CD4-positive, alpha-beta T cell treated with Interleukin-6 at 100 ng/mL for 8 hours (primary cell): ENCODE results near the gene UQCRH.
"Not testable (repeated sequence)": the region's sequence is repeated elsewhere in the genome, so short reads cannot be mapped to it uniquely, and the experiment has no call there.

Experiments
- DNase-seq: peaks from one replicate; pipeline ENCODE4 v3.0.0-alpha.2; 2020; ENCODE audit warnings: mixed read lengths, low spot score

The UQCRH gene

GRCh38 chr1:46333300-46334029, 30.0 kb downstream of the UQCRH start:
- DNase-seq = no peak

GRCh38 chr1:46334030-46334384, 30.5 kb downstream of the UQCRH start:
- DNase-seq = no peak

- DNase-seq = no peak
These were observed 31.6 kb downstream of the UQCRH start for GRCh38 chr1:46335081-46335480.

GRCh38 chr1:46337409-46337808, 33.9 kb downstream of the UQCRH start:
- DNase-seq = not testable (repeated sequence)

GRCh38 chr1:46340404-46341221, 37.1 kb downstream of the UQCRH start, which contains the start of gene NSUN4:
Gene NSUN4 (plus strand): TSS chr1:46340807. CDS start chr1:46340827, 20 bp downstream.
- DNase-seq = peak; percentile 84

- no peak for DNase-seq
These were observed 38.0 kb downstream of the UQCRH start for GRCh38 chr1:46341222-46342083.

GRCh38 chr1:46342084-46342656, 38.7 kb downstream of the UQCRH start:
- no peak for DNase-seq

GRCh38 chr1:46342677-46343350, 39.3 kb downstream of the UQCRH start:
- no peak for DNase-seq

- DNase-seq = no peak
These were observed 39.8 kb downstream of the UQCRH start for GRCh38 chr1:46343351-46343695.

GRCh38 chr1:46343705-46344104, 40.2 kb downstream of the UQCRH start:
- DNase-seq = no peak

GRCh38 chr1:46344481-46344880, 41.0 kb downstream of the UQCRH start:
- no peak for DNase-seq

- DNase-seq = no peak
These were observed 41.8 kb downstream of the UQCRH start for GRCh38 chr1:46345281-46345680.

- DNase-seq = no peak
These were observed 48.9 kb downstream of the UQCRH start for GRCh38 chr1:46352363-46352762.

- DNase-seq = not testable (repeated sequence)
These were observed 52.4 kb downstream of the UQCRH start for GRCh38 chr1:46355920-46356319.

- DNase-seq = no peak
These were observed 58.7 kb downstream of the UQCRH start for GRCh38 chr1:46362158-46362557.

GRCh38 chr1:46363121-46363520, 59.6 kb downstream of the UQCRH start:
- DNase-seq = no peak

- no peak for DNase-seq
These were observed 61.1 kb downstream of the UQCRH start for GRCh38 chr1:46364612-46365011.

- DNase-seq = not testable (repeated sequence)
These were observed 62.3 kb downstream of the UQCRH start for GRCh38 chr1:46365796-46366195.
